ENCODE measurements around the gene RASAL3. TPM values are rescaled to one million over a fixed set of nuclear protein-coding genes. Genes with fewer than 3 reads are reported as not detected.
"Not testable (repeated sequence)": the region's sequence is repeated elsewhere in the genome, so short reads cannot be mapped to it uniquely, and the experiment has no call there.

Gene RASAL3
- total RNA-seq, 1 experiment from 2014 or later, result 0.10 TPM

DNA sequence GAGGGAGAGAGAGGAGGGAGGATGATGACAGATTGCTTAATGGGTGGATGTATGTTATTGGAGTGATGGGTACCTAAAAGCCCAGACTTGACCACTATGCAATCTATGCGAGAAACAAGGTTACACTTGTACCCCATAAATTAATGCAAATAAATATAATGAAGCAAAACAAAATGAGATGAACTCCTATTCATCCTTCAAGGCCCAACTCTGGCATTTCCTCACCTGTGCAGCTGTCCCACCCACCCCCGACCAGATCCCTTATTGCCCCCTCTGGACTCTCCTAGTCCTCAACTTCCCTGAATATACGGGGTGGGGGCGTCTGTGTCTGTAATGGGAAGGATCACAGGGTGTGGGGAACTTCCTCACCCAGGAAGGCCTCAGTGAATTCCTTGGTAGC is 10.8 kb upstream of the RASAL3 start:
- ChIA-PET POLR2A (interaction anchor here (0.7 kb wide), 1 partner anchor 31 kb away, joined by 3 read pairs; no protein-coding TSS in a partner anchor), CTCF (no interaction called here)
- Histone ChIP-seq H3K27me3 (ENCODE audit: control insufficient read depth, insufficient read depth, low read length) (no peaks in the 10 kb centered on the region), H3K4me1 (ENCODE audit: control insufficient read depth, insufficient read depth, low read length) (no peaks in the 10 kb centered on the region), H3K27ac (ENCODE audit: low read length) (no peak overlapping the region), H3K9me3 (ENCODE audit: control insufficient read depth, insufficient read depth, low read depth, low read length) (no peaks in the 10 kb centered on the region), H3K36me3 (ENCODE audit: control insufficient read depth, insufficient read depth, low read length) (no peaks in the 10 kb centered on the region), H3K4me3 (ENCODE audit: low read depth in 2 of 2, low read length in 2 of 2) (no peak overlapping the region)
- no peak for DNase-seq (ENCODE audit: low read depth, low spot score)
- in situ Hi-C loops (cut with HindIII; ENCODE audit: low pct_unique_long_range_greater_than_20kb, low sequenced_read_pairs) (no loop called here), intact Hi-C loops (cut with micrococcal nuclease; ENCODE audit: unreplicated experiment) (loop anchor here (10.0 kb wide), 1 partner anchor 80 kb away; no protein-coding TSS in a partner anchor)
- TF ChIP-seq SIN3A (IDR thresholded peaks at IDR 0.05; ENCODE audit: borderline replicate concordance, insufficient read depth, low read depth, low read length), result no peak
- TF ChIP-seq, protein P1, sequence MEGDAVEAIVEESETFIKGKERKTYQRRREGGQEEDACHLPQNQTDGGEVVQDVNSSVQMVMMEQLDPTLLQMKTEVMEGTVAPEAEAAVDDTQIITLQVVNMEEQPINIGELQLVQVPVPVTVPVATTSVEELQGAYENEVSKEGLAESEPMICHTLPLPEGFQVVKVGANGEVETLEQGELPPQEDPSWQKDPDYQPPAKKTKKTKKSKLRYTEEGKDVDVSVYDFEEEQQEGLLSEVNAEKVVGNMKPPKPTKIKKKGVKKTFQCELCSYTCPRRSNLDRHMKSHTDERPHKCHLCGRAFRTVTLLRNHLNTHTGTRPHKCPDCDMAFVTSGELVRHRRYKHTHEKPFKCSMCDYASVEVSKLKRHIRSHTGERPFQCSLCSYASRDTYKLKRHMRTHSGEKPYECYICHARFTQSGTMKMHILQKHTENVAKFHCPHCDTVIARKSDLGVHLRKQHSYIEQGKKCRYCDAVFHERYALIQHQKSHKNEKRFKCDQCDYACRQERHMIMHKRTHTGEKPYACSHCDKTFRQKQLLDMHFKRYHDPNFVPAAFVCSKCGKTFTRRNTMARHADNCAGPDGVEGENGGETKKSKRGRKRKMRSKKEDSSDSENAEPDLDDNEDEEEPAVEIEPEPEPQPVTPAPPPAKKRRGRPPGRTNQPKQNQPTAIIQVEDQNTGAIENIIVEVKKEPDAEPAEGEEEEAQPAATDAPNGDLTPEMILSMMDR (IDR thresholded peaks at IDR 0.05), result no peak
- TF ChIP-seq TCF7L2 (IDR thresholded peaks at IDR 0.05; ENCODE audit: low read depth, low read length), result no peak
- TF ChIP-seq, protein P2, sequence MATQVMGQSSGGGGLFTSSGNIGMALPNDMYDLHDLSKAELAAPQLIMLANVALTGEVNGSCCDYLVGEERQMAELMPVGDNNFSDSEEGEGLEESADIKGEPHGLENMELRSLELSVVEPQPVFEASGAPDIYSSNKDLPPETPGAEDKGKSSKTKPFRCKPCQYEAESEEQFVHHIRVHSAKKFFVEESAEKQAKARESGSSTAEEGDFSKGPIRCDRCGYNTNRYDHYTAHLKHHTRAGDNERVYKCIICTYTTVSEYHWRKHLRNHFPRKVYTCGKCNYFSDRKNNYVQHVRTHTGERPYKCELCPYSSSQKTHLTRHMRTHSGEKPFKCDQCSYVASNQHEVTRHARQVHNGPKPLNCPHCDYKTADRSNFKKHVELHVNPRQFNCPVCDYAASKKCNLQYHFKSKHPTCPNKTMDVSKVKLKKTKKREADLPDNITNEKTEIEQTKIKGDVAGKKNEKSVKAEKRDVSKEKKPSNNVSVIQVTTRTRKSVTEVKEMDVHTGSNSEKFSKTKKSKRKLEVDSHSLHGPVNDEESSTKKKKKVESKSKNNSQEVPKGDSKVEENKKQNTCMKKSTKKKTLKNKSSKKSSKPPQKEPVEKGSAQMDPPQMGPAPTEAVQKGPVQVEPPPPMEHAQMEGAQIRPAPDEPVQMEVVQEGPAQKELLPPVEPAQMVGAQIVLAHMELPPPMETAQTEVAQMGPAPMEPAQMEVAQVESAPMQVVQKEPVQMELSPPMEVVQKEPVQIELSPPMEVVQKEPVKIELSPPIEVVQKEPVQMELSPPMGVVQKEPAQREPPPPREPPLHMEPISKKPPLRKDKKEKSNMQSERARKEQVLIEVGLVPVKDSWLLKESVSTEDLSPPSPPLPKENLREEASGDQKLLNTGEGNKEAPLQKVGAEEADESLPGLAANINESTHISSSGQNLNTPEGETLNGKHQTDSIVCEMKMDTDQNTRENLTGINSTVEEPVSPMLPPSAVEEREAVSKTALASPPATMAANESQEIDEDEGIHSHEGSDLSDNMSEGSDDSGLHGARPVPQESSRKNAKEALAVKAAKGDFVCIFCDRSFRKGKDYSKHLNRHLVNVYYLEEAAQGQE (IDR thresholded peaks at IDR 0.05; ENCODE audit: insufficient read depth in 1 of 2, low read depth in 2 of 2, low read length in 1 of 2), result no peak
- TF ChIP-seq POLR2AphosphoS5 (IDR thresholded peaks at IDR 0.05; ENCODE audit: low read depth, low read length), result no peak
- ATAC-seq, result no peak
- BruUV-seq (replicated peaks), result no TSS peak

DNA sequence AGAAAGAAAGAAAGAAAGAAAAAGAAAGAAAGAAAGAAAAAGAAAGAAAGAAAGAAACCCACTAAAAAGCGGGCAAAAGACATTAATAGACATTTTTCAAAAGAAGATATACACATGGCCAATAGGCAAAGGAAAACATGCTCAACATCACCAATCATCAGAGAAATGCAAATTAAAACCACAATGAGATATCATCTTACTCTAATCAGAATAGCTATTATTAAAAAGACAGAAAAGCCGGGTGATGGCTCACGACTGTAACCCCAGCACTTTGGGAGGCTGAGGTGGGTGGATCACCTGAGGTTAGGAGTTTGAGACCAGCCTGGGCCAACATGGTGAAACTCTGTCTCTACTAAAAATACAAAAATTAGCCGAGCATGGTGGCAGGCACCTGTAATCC is 9.5 kb upstream of the RASAL3 start:
- DNase-seq (ENCODE audit: low read depth, low spot score); ATAC-seq; POLR2A ChIA-PET; H3K27ac ChIP-seq (ENCODE audit: low read length); H3K36me3 ChIP-seq (ENCODE audit: control insufficient read depth, insufficient read depth, low read length); H3K4me3 ChIP-seq (ENCODE audit: low read depth in 2 of 2, low read length in 2 of 2); BruUV-seq (replicated peaks); H3K9me3 ChIP-seq (ENCODE audit: control insufficient read depth, insufficient read depth, low read depth, low read length); H3K27me3 ChIP-seq (ENCODE audit: control insufficient read depth, insufficient read depth, low read length); in situ Hi-C loops (cut with HindIII; ENCODE audit: low pct_unique_long_range_greater_than_20kb, low sequenced_read_pairs); H3K4me1 ChIP-seq (ENCODE audit: control insufficient read depth, insufficient read depth, low read length): not testable (repeated sequence)
- CTCF ChIA-PET, result interaction anchor here (0.6 kb wide), 1 partner anchor 79 kb away, joined by 4 read pairs; no protein-coding TSS in a partner anchor
- intact Hi-C loops (cut with micrococcal nuclease; ENCODE audit: unreplicated experiment), result loop anchor here (10.0 kb wide), 1 partner anchor 81 kb away; no protein-coding TSS in a partner anchor

DNA sequence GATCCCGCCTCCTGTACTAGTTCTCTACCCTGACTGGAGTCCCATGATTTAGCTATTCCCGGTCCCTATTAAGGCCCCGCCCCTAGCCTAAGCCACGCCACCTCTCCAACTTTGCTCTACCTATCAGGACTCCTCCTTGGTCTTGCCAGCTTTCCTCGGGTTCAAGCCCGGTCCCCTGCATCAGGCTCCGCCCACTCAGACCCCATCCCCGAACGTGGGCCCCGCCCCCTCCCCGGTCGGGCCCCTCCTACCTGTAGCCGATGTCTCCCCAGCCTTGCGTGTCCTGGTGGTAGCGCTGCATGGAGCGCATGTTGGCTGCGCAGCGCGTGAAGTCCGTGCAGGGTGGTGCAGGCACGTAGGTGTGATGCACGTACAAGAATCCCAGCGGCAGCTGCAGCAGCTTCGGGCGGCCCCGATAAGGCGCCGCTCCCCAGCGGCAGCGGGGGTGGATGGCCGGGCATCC is 7.3 kb upstream of the RASAL3 start:
- no peaks in the 10 kb centered on the region for H3K36me3 ChIP-seq (ENCODE audit: control insufficient read depth, insufficient read depth, low read length)
- ChIA-PET POLR2A (no interaction called here), CTCF (no interaction called here)
- no peaks in the 10 kb centered on the region for H3K9me3 ChIP-seq (ENCODE audit: control insufficient read depth, insufficient read depth, low read depth, low read length)
- intact Hi-C loops (cut with micrococcal nuclease; ENCODE audit: unreplicated experiment) (loop anchor here (10.0 kb wide), 1 partner anchor 83 kb away; no protein-coding TSS in a partner anchor), in situ Hi-C loops (cut with HindIII; ENCODE audit: low pct_unique_long_range_greater_than_20kb, low sequenced_read_pairs) (no loop called here)
- no peak overlapping the region for H3K27ac ChIP-seq (ENCODE audit: low read length)
- no TSS peak for BruUV-seq (replicated peaks)
- H3K27me3 ChIP-seq (ENCODE audit: control insufficient read depth, insufficient read depth, low read length), result no peaks in the 10 kb centered on the region
- H3K4me3 ChIP-seq (ENCODE audit: low read depth in 2 of 2, low read length in 2 of 2), result no peak overlapping the region
- DNase-seq (ENCODE audit: low read depth, low spot score) (no peak), ATAC-seq (no peak)
- TF ChIP-seq SIN3A (IDR thresholded peaks at IDR 0.05; ENCODE audit: borderline replicate concordance, insufficient read depth, low read depth, low read length), result no peak
- TF ChIP-seq, protein P2 (IDR thresholded peaks at IDR 0.05; ENCODE audit: insufficient read depth in 1 of 2, low read depth in 2 of 2, low read length in 1 of 2), result no peak
- no peak for TF ChIP-seq TCF7L2 (IDR thresholded peaks at IDR 0.05; ENCODE audit: low read depth, low read length)
- TF ChIP-seq POLR2AphosphoS5 (IDR thresholded peaks at IDR 0.05; ENCODE audit: low read depth, low read length), result no peak
- TF ChIP-seq, protein P1 (IDR thresholded peaks at IDR 0.05), result no peak
- no peaks in the 10 kb centered on the region for H3K4me1 ChIP-seq (ENCODE audit: control insufficient read depth, insufficient read depth, low read length)

Data from Panc1 (cell line).